ENCODE data around the gene LPIN3.

DNA sequence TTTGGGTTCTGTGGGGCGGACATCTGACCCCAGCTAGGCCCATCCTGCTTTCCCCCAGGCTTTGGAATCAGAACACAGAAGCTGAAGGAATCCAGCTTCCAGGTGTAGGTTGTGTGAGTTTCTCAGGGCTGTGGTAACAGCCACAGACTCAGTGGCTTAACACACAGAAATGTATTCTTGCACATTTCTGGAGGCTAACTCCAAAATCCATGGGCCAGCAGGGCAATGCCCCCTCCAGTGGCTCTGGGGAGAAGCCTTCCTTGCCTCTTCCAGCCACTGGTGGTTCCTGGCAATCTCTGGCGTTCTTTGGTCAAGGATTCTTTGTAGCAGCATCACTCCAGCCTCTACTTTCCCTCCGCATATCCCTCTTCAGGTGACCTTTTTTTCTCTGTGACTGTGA, 27.3 kb downstream of the LPIN3 start:
- TF ChIP-seq EZH2 (IDR thresholded peaks at IDR 0.05; ENCODE audit: low read depth, unreplicated experiment) (no peak), EZH2phosphoT487 (IDR thresholded peaks at IDR 0.05; ENCODE audit: unreplicated experiment) (no peak), POLR2AphosphoS5 (IDR thresholded peaks at IDR 0.05; ENCODE audit: low read depth) (no peak), STAT1 (IDR thresholded peaks at IDR 0.05; ENCODE audit: unreplicated experiment) (no peak), JUNB (IDR thresholded peaks at IDR 0.05; ENCODE audit: unreplicated experiment) (no peak), CREB1 (CRISPR knock-in tag; IDR thresholded peaks at IDR 0.05; ENCODE audit: low read depth) (no peak), NANOG (IDR thresholded peaks at IDR 0.05; ENCODE audit: borderline replicate concordance) (no peak), ZNF331 (CRISPR knock-in tag; IDR thresholded peaks at IDR 0.05; ENCODE audit: low read depth) (no peak), ZNF114 (CRISPR knock-in tag; IDR thresholded peaks at IDR 0.05) (no peak), ZNF462 (CRISPR knock-in tag; IDR thresholded peaks at IDR 0.05) (no peak)
- TF ChIP-seq, protein P1, sequence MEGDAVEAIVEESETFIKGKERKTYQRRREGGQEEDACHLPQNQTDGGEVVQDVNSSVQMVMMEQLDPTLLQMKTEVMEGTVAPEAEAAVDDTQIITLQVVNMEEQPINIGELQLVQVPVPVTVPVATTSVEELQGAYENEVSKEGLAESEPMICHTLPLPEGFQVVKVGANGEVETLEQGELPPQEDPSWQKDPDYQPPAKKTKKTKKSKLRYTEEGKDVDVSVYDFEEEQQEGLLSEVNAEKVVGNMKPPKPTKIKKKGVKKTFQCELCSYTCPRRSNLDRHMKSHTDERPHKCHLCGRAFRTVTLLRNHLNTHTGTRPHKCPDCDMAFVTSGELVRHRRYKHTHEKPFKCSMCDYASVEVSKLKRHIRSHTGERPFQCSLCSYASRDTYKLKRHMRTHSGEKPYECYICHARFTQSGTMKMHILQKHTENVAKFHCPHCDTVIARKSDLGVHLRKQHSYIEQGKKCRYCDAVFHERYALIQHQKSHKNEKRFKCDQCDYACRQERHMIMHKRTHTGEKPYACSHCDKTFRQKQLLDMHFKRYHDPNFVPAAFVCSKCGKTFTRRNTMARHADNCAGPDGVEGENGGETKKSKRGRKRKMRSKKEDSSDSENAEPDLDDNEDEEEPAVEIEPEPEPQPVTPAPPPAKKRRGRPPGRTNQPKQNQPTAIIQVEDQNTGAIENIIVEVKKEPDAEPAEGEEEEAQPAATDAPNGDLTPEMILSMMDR (conservative IDR thresholded peaks at IDR 0.05; ENCODE audit: low read depth in 2 of 2): 0 out of 4 replicates have a peak, but pooled peaks of 1 of the 2 experiments have one; percentile 2
- TF ChIP-seq, protein P2, sequence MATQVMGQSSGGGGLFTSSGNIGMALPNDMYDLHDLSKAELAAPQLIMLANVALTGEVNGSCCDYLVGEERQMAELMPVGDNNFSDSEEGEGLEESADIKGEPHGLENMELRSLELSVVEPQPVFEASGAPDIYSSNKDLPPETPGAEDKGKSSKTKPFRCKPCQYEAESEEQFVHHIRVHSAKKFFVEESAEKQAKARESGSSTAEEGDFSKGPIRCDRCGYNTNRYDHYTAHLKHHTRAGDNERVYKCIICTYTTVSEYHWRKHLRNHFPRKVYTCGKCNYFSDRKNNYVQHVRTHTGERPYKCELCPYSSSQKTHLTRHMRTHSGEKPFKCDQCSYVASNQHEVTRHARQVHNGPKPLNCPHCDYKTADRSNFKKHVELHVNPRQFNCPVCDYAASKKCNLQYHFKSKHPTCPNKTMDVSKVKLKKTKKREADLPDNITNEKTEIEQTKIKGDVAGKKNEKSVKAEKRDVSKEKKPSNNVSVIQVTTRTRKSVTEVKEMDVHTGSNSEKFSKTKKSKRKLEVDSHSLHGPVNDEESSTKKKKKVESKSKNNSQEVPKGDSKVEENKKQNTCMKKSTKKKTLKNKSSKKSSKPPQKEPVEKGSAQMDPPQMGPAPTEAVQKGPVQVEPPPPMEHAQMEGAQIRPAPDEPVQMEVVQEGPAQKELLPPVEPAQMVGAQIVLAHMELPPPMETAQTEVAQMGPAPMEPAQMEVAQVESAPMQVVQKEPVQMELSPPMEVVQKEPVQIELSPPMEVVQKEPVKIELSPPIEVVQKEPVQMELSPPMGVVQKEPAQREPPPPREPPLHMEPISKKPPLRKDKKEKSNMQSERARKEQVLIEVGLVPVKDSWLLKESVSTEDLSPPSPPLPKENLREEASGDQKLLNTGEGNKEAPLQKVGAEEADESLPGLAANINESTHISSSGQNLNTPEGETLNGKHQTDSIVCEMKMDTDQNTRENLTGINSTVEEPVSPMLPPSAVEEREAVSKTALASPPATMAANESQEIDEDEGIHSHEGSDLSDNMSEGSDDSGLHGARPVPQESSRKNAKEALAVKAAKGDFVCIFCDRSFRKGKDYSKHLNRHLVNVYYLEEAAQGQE (IDR thresholded peaks at IDR 0.05; ENCODE audit: unreplicated experiment): no peak
- TF ChIP-seq, protein P3, sequence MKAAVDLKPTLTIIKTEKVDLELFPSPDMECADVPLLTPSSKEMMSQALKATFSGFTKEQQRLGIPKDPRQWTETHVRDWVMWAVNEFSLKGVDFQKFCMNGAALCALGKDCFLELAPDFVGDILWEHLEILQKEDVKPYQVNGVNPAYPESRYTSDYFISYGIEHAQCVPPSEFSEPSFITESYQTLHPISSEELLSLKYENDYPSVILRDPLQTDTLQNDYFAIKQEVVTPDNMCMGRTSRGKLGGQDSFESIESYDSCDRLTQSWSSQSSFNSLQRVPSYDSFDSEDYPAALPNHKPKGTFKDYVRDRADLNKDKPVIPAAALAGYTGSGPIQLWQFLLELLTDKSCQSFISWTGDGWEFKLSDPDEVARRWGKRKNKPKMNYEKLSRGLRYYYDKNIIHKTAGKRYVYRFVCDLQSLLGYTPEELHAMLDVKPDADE (IDR thresholded peaks at IDR 0.05): no peak
